B cell (primary cell): ENCODE results near the gene HRC. TPM values are rescaled to one million over a fixed set of nuclear protein-coding genes. Genes with fewer than 3 reads are reported as not detected.

Experiments
- ATAC-seq: fragments of 200-7000 bp; cut with Tn5 transposase; one replicate; pipeline ENCODE4 v1.10.0; 2021; ENCODE audit warnings: low read depth, mild to moderate bottlenecking, moderate number of reproducible peaks, moderate library complexity
- CTCF ChIA-PET: fragments of 350-600 bp; sonication (Branson Sonifier 250); formaldehyde crosslinking; loops from one replicate; lab custom pipeline; 2021; ENCODE audit warnings: antibody characterized with exemption, inconsistent platforms; lab: Charles Lee
- POLR2A ChIA-PET: fragments of 350-600 bp; sonication (Branson Sonifier 250); formaldehyde crosslinking; loops from one replicate; lab custom pipeline; 2021; ENCODE audit warnings: antibody characterized with exemption; lab: Charles Lee
- DNase-seq: peaks from one replicate; pipeline ENCODE4 v3.0.0; 2013
- H2AFZ ChIP-seq: 2 replicates; pipeline ENCODE4 v1.6.1; 2012; ENCODE audit warnings: mild to moderate bottlenecking, low read depth, low read length; ENCODE audit not compliant: insufficient read depth, poor library complexity, severe bottlenecking
- H3K27ac ChIP-seq, 2 donors: 1 replicate in 1 of 2; 2 replicates in 1 of 2; pipeline ENCODE4 v1.5.1; 2012 to 2013; ENCODE audit warnings: low read length in 2 of 2, mild to moderate bottlenecking in 2 of 2, moderate library complexity in 1 of 2
- H3K27me3 ChIP-seq, 4 experiments: fragments of 200-600 bp in 1 of 4; sonication (generic) in 1 of 4; replicated peaks in 1 of 4; 1 replicate in 2 of 4; 2 replicates in 2 of 4; pipeline versions ENCODE4 v1.6.1 to v1.7.0; 2013 to 2016; ENCODE audit warnings: low read length in 3 of 4, mild to moderate bottlenecking in 2 of 4, mixed read lengths in 1 of 4, moderate library complexity in 1 of 4; ENCODE audit not compliant: insufficient read depth in 4 of 4, control insufficient read depth in 3 of 4; ENCODE audit errors: control extremely low read depth in 1 of 4
- H3K36me3 ChIP-seq, 2 experiments: replicated peaks in 1 of 2; 1 replicate in 1 of 2; 2 replicates in 1 of 2; pipeline versions ENCODE4 v1.6.1 to v1.7.1; 2013; ENCODE audit warnings: low read length in 1 of 2; ENCODE audit not compliant: insufficient read depth in 2 of 2, control insufficient read depth in 1 of 2; ENCODE audit errors: control extremely low read depth in 1 of 2, extremely low read depth in 1 of 2
- H3K4me1 ChIP-seq, 2 donors: fragments of 200-600 bp in 1 of 2; sonication (generic) in 1 of 2; 1 replicate in 1 of 2; 2 replicates in 1 of 2; pipeline versions ENCODE4 v1.5.1 to v1.6.1; 2013 to 2017; ENCODE audit warnings: low read length in 2 of 2; ENCODE audit not compliant: control insufficient read depth in 2 of 2, insufficient read depth in 2 of 2
- H3K4me2 ChIP-seq: replicated peaks from 2 replicates; pipeline ENCODE3; 2012; ENCODE audit warnings: mild to moderate bottlenecking, low read depth, low read length; ENCODE audit not compliant: poor library complexity, severe bottlenecking
- H3K4me3 ChIP-seq, 5 experiments: fragments of 200-600 bp in 1 of 5; sonication (generic) in 1 of 5; 1 replicate in 3 of 5; 2 replicates in 2 of 5; pipeline versions ENCODE4 v1.5.1 to v1.7.0; 2011 to 2016; ENCODE audit warnings: low read length in 4 of 5, mild to moderate bottlenecking in 4 of 5, low read depth in 2 of 5, control low read depth in 1 of 5, moderate library complexity in 1 of 5; ENCODE audit not compliant: insufficient read depth in 1 of 5; ENCODE audit errors: control extremely low read depth in 1 of 5, extremely low read depth in 1 of 5
- H3K79me2 ChIP-seq: fragments of 200-600 bp; sonication (generic); one replicate; pipeline ENCODE4 v1.6.0; 2016; ENCODE audit warnings: low read length; ENCODE audit not compliant: control insufficient read depth, insufficient read depth
- H3K9ac ChIP-seq: fragments of 200-600 bp; sonication (generic); 2 replicates; pipeline ENCODE4 v1.6.1; 2017; ENCODE audit warnings: mild to moderate bottlenecking, low read length, moderate library complexity
- H3K9me3 ChIP-seq, 3 donors: one replicate each; pipeline versions ENCODE4 v1.6.1 to v1.7.1; 2013; ENCODE audit warnings: low read length in 2 of 3; ENCODE audit not compliant: control insufficient read depth in 2 of 3, insufficient read depth in 1 of 3; ENCODE audit errors: control extremely low read depth in 1 of 3
- H4K20me1 ChIP-seq: 2 replicates; pipeline ENCODE4 v1.6.0; 2012; ENCODE audit warnings: mild to moderate bottlenecking, low read length; ENCODE audit not compliant: insufficient read depth, control insufficient read depth, poor library complexity, severe bottlenecking
- H3K27ac Mint-ChIP-seq: one replicate; pipeline ENCODE4 v1.8.0; 2021; ENCODE audit warnings: mixed read lengths
- H3K27me3 Mint-ChIP-seq: one replicate; pipeline ENCODE4 v1.8.0; 2021; ENCODE audit warnings: mixed read lengths
- H3K4me1 Mint-ChIP-seq: one replicate; pipeline ENCODE4 v1.8.0; 2021; ENCODE audit warnings: mixed read lengths
- H3K4me3 Mint-ChIP-seq: one replicate; pipeline ENCODE4 v1.8.0; 2021; ENCODE audit warnings: mixed read lengths
- H3K9me3 Mint-ChIP-seq: one replicate; pipeline ENCODE4 v1.8.0; 2022; ENCODE audit warnings: mixed read lengths; ENCODE audit not compliant: insufficient read depth
- CTCF ChIP-seq: fragments of 200-600 bp; IDR thresholded peaks from one replicate; pipeline ENCODE4 v1.8.0; 2022; ENCODE audit warnings: antibody characterized with exemption, mild to moderate bottlenecking
- EZH2 ChIP-seq: IDR thresholded peaks from 2 replicates; pipeline ENCODE4 v1.6.1; 2012; ENCODE audit warnings: borderline replicate concordance, low read depth, mild to moderate bottlenecking, moderate library complexity, low read length; ENCODE audit not compliant: insufficient read depth, poor library complexity, severe bottlenecking
- WGBS: methylation state at CpG from one replicate; pipeline ENCODE4 v1.1.5; 2013; ENCODE audit warnings: missing lambda C conversion rate; ENCODE audit not compliant: insufficient coverage; 5-methylcytosine and 5-hydroxymethylcytosine counted together
- intact Hi-C: fragments of 100-400 bp; cut with micrococcal nuclease; formaldehyde crosslinking; loops from one replicate; pipeline ENCODE4 v1.10.0; 2022
- polyA plus RNA-seq: library from polyadenylated mRNA; depleted of rRNA; stranded (reverse); fragments of >200 nt; gene quantifications from 2 replicates; pipeline ENCODE4 v1.2.3, GENCODE V29; 2012
- total RNA-seq, 2 donors: library from RNA; stranded (reverse); fragments of 120-200 nt in 1 of 2; gene quantifications; 1 replicate in 1 of 2; 2 replicates in 1 of 2; pipeline versions ENCODE4 v1.2.3 to v1.2.4, GENCODE V29; 2013 to 2022

HRC gene
- total and polyA plus RNA-seq, 2 donors (not counting 1 experiment from before 2014, with no cell fraction given) = not detected

GRCh38 chr19:49157445-49158224 lies 2.4 kb upstream of the HRC start, which contains the start of gene TRPM4:
TSS of gene TRPM4 (plus strand) at chr19:49157792. CDS start at chr19:49157867, 75 bp downstream.
- Histone ChIP-seq H3K4me3 (no peak within 1 kb of the TSS), H4K20me1 (no peaks in the 10 kb centered on the region), H2AFZ (no peak within 1 kb of the TSS), H3K27ac (no peak within 1 kb of the TSS), H3K9me3 (peaks cover 0 to 25% (median 0%) of the 10 kb centered on the region in 3 donors), H3K27me3 (peaks cover 0 to 56% (median 11%) of the 10 kb centered on the region in 4 experiments), H3K9ac (no peak within 1 kb of the TSS), H3K4me2 (peak within 1 kb of the TSS; percentile 64), H3K79me2 (no peaks in the 10 kb centered on the region), H3K36me3 (no peaks in the 10 kb centered on the region), H3K4me1 (peaks cover 11 to 16% of the 10 kb centered on the region in 2 donors)
- peak within 1 kb of the TSS; percentile 27 for H3K4me3 Mint-ChIP-seq
- peaks cover 2% of the 10 kb centered on the region for H3K9me3 Mint-ChIP-seq
- peaks cover 11% of the 10 kb centered on the region for H3K4me1 Mint-ChIP-seq
- intact Hi-C loops = no loop called here
- ATAC-seq (no peak), DNase-seq (peak; percentile 32)
- ChIA-PET CTCF (no interaction called here), POLR2A (no interaction called here)
- under 1% methylated on average over 38 of the region's 41 CpGs for WGBS
- peaks cover 55% of the 10 kb centered on the region for H3K27me3 Mint-ChIP-seq
- H3K27ac Mint-ChIP-seq = peak within 1 kb of the TSS; percentile 21
- TF ChIP-seq CTCF = no peak
- no peak for TF ChIP-seq EZH2

GRCh38 chr19:49155820-49156346 lies 687 bp upstream of the HRC start:
- no peak overlapping the region for H3K4me3 Mint-ChIP-seq
- H3K27ac ChIP-seq = no peak overlapping the region
- WGBS = 54% methylated on average over 3 of the region's 4 CpGs

More at GRCh38 chr19:49155820-49156346, 687 bp upstream of the HRC start:
- DNase-seq (no peak), ATAC-seq (no peak)
- H3K9me3 Mint-ChIP-seq = peaks cover 2% of the 10 kb centered on the region
- H3K4me1 ChIP-seq = peaks cover 21 to 27% of the 10 kb centered on the region in 2 donors
- H3K79me2 ChIP-seq = no peaks in the 10 kb centered on the region
- H3K9me3 ChIP-seq = peaks cover 0 to 38% (median 7%) of the 10 kb centered on the region in 3 donors
- no peak overlapping the region for H3K9ac ChIP-seq
- CTCF ChIA-PET = interaction anchor here (0.6 to 1.7 kb wide), 3 partner anchors 44 to 60 kb away, joined by 3 to 6 read pairs (median 3); no protein-coding TSS in a partner anchor
- H3K36me3 ChIP-seq = no peaks in the 10 kb centered on the region
- no peak overlapping the region for H3K4me3 ChIP-seq
- H3K27me3 ChIP-seq = peaks cover 0 to 63% (median 17%) of the 10 kb centered on the region in 4 experiments
- H3K4me2 ChIP-seq = no peak overlapping the region
- peaks cover 55% of the 10 kb centered on the region for H3K27me3 Mint-ChIP-seq
- POLR2A ChIA-PET = no interaction called here
- no peak overlapping the region for H3K27ac Mint-ChIP-seq
- no peak overlapping the region for H2AFZ ChIP-seq
- TF ChIP-seq EZH2 (no peak), CTCF (no peak)
- no peaks in the 10 kb centered on the region for H4K20me1 ChIP-seq
- intact Hi-C loops = no loop called here
- H3K4me1 Mint-ChIP-seq = peaks cover 23% of the 10 kb centered on the region
